ENCODE data around the gene DAZAP2. TPM values are rescaled to one million over a fixed set of nuclear protein-coding genes. Genes with fewer than 3 reads are reported as not detected.
A peak's percentile ranks its signal among the peaks of the same experiment; 100 is the strongest.

DAZAP2 gene
- total RNA-seq: 106 and 139 TPM in 2 replicates

GRCh38 chr12:51238510-51239334 is at the start of gene DAZAP2:
Gene DAZAP2 (plus strand): TSS chr12:51238826. CDS start chr12:51238908, 82 bp downstream.
- peak within 1 kb of the TSS; percentile 97 for H3K4me3 ChIP-seq (ENCODE audit: low read depth, low read length)
- no peak for TF ChIP-seq CTCF (IDR thresholded peaks at IDR 0.05; ENCODE audit: insufficient read depth, low read depth, low read length)
- DNase-seq (ENCODE audit: low read depth): peak; percentile 95

GRCh38 chr12:51189790-51190355 is 48.8 kb upstream of the DAZAP2 start:
- TF ChIP-seq CTCF (IDR thresholded peaks at IDR 0.05; ENCODE audit: insufficient read depth, low read depth, low read length): no peak
- no peak for DNase-seq (ENCODE audit: low read depth)

GRCh38 chr12:51190820-51191219 is 47.8 kb upstream of the DAZAP2 start:
- no peak overlapping the region for H3K4me3 ChIP-seq (ENCODE audit: low read depth, low read length)
- TF ChIP-seq CTCF (IDR thresholded peaks at IDR 0.05; ENCODE audit: insufficient read depth, low read depth, low read length): no peak
- no peak for DNase-seq (ENCODE audit: low read depth)

More at GRCh38 chr12:51189790-51190355, 48.8 kb upstream of the DAZAP2 start:
- H3K4me3 ChIP-seq (ENCODE audit: low read depth, low read length): no peak overlapping the region

- no peak overlapping the region for H3K4me3 ChIP-seq (ENCODE audit: low read depth, low read length)
- no peak for DNase-seq (ENCODE audit: low read depth)
- no peak for TF ChIP-seq CTCF (IDR thresholded peaks at IDR 0.05; ENCODE audit: insufficient read depth, low read depth, low read length)
Measured at GRCh38 chr12:51191516-51192283, 46.9 kb upstream of the DAZAP2 start.

- DNase-seq (ENCODE audit: low read depth): no peak
- H3K4me3 ChIP-seq (ENCODE audit: low read depth, low read length): no peak overlapping the region
- TF ChIP-seq CTCF (IDR thresholded peaks at IDR 0.05; ENCODE audit: insufficient read depth, low read depth, low read length): no peak
Measured at GRCh38 chr12:51192284-51192671, 46.3 kb upstream of the DAZAP2 start.

- TF ChIP-seq CTCF (IDR thresholded peaks at IDR 0.05; ENCODE audit: insufficient read depth, low read depth, low read length): no peak
- no peak for DNase-seq (ENCODE audit: low read depth)
- H3K4me3 ChIP-seq (ENCODE audit: low read depth, low read length): no peak overlapping the region
Measured at GRCh38 chr12:51195841-51196240, 42.8 kb upstream of the DAZAP2 start.

All from fibroblast of villous mesenchyme (primary cell).